Stimulated activated CD8-positive, alpha-beta memory T cell treated with anti-CD3 and anti-CD28 coated beads, Interleukin-2, amount 100 ng/mL, for 1 hour (primary cell): ENCODE results near the gene POLR3E.
A peak's percentile ranks its signal among the peaks of the same experiment; 100 is the strongest.
"Not testable (repeated sequence)": the region's sequence is repeated elsewhere in the genome, so short reads cannot be mapped to it uniquely, and the experiment has no call there.

Source experiments
- DNase-seq, 2 donors: peaks; one replicate each; pipeline ENCODE4 v3.0.0-alpha.2; 2020; ENCODE audit warnings: low read depth in 2 of 2

POLR3E gene

DNA sequence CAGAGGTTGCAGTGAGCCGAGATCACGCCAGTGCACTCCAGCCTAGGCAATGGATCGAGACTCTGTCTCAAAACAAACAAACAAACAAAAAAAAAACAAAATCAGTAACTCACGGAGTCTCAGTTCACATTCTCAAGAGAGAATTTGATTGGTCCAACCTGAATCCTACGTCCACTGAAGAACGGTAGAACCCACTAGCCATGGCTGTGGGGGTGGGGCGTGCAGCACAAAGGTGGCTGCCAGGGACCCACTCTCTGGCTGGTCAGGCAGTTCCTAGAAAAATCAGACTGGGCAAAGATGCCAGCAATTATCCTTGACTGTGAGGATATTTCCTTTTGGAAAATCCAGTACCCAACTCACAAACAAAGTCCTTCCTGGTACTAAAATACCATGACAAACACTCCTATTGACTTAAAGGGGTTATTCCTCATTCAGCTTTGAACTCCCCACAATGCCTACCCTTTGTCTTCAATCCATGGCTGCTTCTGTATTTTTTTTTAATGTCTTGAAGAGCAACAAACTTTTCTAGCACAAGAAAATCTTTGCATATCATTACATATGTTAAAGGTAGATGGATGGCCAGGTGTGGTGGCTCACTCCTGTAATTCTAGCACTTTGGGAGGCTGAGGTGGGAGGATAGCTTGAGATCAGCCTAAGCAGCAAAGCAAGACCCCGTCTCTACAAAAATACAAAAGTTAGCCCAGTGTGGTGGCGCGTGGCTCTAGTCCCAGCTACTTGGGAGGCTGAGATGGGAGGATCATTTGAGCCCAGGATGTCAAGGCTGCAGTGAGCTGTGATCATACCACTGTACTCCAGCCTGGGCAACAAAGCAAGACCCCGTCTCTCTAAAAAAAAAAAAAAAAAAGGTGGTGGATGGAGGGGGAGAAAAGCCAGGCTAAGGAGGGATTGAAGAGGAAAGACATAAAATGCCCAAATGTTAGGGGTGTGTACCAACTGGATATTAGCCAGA lies 3.8 kb upstream of the POLR3E start:
- no peak for DNase-seq

DNA sequence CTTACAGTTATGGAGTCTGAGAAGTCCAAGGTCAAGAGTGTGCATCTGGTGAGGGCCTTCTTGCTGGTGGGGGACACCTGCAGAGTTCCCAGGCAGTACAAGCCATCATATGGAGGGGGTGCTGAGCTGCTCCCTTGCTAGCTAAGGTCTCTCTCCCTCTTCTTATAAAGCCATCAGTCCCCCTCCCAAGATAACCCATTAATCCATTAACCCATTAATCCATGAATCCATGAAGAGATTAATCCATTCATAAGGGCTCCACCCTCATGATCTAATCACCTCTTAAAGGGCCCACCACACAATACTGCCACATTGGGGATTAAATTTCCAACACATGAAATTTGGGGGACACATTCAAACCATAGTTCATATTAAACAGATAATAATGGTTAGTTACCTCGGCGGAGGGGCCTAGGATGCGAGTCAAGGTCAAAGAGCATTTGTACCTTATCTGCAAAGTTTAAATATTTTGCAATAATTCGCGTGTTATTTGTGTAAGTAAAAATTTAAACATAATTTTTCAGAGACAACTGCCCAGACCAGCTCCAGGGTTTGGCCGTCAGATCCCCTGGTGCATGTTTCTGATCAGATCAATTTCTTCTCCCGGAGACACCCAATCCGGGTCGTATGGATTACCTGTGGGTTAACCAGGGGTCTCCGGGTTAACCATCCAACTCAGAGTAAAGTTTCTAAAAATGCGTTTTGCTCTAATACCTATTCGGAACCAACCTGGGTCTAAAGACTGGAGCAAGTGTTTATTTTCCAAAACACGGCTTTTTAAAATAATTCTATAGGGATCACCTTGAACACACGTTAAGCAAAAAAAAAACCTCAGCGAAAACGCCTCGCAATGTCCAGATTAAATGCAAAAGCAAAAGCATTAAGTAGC lies 740 bp upstream of the POLR3E start:
- DNase-seq: no peak

DNA sequence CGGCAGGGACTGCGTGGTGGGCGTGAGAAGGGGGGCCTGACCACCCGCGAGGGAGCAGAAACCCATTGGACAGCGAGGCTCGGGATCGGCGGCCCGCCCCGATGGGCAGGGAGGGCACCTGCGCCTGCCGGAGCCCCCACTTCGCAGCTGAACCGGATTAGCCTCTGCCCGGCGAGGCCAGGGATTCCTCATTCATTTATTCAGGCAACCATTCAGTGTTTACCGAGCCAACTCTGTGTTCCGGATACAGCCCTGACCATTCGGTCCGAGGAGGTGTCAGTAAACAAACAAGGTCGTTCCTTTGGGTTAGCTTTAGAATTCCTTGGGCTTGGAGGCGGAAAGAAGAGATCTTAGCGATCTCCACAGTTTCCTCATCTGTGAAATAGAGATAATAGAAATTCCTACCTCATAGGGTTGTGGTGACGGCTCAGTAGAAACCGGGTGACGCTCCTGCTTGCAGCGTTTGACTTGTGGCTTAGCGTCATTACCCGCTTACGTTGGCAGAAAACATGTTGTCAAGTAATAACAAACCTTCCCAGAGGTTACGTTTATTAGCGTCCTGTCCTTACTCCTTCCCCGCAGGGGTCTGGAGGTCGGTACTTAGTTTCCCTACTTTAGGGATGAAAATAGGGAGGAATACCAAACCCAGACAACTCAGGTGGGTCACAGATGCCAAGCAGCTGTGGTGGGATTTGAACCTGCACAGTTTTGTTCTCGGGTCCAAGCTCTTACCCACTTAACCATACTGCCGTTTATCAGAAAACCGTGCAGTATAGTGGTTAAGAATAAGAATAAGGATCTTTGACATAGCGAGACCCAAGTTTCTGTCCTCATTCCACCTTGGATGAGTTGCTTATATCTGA lies 893 bp downstream of the POLR3E start:
- peak; percentile 31 to 46 for DNase-seq

DNA sequence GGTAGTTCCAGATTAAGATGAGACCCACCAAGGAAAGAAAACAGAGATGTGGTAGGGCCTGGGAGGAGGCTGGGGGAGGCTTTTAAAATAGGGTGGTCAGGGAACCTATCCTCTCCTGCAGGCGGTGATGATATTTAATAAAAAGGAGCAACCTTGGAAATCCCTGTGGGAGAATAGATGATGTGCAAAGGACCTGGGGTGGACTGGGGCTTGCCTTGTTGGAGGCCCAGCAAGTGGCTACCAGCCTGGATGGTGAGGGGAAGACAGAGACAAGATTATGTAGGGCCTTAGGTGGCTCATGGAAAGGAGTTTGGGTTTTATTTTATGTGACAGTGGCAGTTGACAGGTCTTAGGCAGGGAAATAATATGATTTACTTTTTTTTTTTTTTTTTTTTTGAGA lies 1.8 kb downstream of the POLR3E start:
- DNase-seq: no peak

- peak in 1 of 2 donors; percentile 9 for DNase-seq
Measured at GRCh38 chr16:22300427-22301071, 3.3 kb downstream of the POLR3E start.

GRCh38 chr16:22301423-22301822 lies 4.2 kb downstream of the POLR3E start:
- not testable (repeated sequence) for DNase-seq

GRCh38 chr16:22302776-22303363 lies 5.7 kb downstream of the POLR3E start:
- no peak for DNase-seq

- DNase-seq: no peak
Measured at GRCh38 chr16:22304411-22304810, 7.2 kb downstream of the POLR3E start.

DNA sequence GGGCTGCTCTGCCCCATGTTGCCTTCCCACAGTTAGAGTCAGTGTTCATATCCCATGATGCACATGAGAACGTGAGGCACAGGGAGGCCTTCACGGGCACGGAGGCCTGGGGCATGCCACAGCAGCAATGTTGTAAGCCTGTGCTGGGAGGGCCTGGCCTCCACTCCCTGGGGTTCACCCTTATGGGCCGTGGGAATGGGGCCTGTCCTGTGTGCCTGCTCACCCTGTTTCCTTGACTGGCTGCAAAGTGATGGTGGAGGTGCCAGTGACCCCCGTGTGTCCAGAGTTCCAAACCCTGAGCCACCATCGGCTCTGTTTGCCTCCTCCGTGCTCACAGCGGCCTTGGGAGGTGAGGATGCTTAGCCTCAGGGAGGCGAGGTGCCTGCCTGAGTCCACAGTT lies 9.6 kb downstream of the POLR3E start:
- DNase-seq: no peak

GRCh38 chr16:22307838-22308237 lies 10.6 kb downstream of the POLR3E start:
- no peak for DNase-seq

DNA sequence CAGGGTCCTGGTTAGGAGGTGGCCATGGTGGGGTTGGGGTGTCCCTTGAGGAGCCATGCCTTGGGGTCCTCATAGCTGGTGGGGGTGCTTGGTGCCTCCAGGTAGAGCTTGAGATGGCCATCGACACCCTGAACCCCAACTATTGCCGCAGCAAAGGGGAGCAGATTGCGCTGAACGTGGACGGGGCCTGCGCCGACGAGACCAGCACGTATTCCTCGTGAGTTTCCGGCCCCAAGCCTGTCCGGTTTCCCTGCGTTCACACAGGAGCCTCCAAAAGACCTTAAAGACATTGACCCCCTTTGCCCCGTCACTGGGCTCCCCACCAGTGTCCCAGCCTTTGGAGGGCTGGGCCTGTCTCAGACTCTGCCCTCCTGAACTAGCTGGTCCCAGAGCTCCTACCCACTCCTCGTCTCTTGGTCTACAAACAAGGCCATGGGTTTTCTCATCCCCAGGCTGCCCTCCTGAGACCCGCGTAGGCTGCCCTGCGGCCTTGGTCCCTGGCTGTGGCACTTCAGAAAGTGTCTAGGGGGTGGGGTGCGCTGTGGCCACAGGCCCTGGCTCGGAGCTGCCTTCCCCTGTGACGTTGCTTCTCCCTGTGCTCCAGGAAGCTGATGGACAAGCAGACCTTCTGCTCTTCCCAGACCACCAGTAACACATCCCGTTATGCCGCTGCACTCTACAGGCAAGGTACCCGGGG lies 11.8 kb downstream of the POLR3E start:
- no peak for DNase-seq

DNA sequence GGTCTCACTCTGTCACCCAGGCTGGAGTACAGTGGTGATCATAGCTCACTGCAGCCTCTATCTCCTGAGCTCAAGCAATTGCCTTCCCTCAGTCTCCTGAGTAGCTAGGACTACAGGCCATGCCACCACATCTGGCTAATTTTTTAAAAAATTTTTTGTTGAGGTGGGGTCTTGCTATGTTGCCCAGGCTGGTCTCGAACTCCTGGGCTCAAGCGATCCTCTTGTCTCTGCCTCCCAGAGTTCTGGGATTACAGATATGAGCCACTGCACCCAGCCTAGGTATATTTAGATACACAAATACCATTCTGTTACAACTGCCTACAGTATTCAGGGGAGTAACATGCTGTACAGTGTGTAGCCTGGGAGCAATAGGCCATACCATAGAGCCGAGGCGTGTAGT lies 14.3 kb downstream of the POLR3E start:
- DNase-seq: no peak

DNA sequence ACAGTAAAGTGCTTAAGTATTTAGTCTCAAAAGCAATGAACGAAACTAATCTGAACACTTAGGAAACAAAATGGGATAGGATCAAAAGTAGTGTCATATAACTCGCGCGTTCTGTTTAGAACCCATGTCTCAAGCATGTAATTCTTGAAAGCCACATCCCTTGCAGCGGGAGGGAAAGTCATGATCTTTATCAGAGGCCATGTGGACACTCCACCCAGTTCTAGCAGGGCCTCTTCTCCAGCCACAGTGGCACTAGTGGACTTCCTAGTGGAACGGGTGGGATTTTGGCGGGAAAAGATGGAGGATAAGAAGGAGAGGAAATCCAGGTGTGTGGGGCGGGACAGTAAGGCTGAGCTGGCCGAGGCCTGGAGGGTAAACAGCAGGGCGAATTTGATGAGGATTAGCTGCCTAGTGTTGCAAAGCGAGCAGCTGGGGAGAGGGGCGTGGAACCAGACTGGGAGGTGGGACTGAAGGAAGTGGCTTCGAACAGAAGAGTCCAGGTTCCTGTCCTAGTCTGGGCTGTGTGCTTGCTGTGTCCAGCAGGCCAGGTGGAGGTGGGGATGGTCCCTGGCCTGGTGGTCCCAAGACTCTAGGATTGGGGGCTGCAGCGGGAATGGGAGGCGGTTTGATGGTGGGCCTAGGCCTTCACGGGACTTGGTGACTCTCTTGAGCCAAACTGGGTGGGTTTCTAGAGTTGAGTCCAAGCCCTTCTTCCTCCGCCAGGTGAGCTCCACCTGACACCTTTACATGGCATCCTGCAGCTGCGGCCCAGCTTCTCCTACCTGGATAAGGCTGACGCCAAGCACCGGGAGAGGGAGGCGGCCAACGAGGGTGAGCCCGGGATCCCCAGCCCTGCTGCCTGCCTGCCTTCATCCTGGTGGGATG lies 15.9 kb downstream of the POLR3E start:
- DNase-seq: no peak

- no peak for DNase-seq
Measured at GRCh38 chr16:22313876-22314470, 16.8 kb downstream of the POLR3E start.

DNA sequence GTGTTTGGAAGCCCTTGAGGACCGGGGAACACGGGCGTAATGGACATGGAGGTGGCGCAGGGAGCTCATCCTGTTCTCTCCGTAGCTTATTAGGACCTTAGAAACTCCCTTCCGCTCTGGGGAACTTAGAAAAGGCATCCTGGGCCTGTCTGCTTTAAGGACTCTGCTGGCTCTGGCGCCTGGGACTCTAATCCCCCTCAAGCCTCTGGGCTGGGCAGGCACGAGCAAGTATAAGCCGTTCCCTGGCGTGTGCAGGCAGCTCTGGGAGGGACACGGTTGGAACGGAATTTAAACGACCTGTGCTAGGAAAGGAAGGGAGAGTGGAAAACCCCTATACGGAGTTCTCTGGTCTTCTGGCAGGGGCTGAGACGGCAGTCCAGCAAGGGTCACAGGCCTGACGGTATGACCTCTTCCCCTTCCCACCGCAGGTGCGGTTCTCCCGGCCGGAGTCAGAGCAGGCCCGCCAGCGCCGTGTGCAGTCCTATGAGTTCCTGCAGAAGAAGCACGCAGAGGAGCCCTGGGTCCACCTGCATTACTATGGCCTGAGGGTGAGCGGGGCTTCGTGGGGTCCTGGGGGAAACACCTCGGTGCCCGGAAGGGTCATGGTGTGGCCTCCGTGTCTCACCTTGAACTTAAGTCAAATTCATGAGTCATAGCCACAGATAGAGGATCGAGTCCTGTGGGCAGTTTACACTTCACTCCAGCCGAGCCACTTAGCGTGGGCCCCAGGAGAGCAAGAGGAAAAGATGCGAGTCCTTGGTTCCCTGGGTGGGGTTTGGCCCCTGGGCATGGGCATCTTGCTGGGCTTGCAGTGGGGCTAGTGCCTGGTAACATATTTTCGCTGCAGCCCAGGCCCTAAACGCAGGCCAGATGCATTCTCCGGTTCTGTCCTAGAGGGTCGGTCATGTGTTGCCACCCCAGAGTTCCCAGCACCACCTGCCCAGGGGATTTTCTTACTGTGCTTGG lies 17.7 kb downstream of the POLR3E start:
- DNase-seq: no peak

- no peak for DNase-seq
Measured at GRCh38 chr16:22315979-22316378, 18.8 kb downstream of the POLR3E start.

DNA sequence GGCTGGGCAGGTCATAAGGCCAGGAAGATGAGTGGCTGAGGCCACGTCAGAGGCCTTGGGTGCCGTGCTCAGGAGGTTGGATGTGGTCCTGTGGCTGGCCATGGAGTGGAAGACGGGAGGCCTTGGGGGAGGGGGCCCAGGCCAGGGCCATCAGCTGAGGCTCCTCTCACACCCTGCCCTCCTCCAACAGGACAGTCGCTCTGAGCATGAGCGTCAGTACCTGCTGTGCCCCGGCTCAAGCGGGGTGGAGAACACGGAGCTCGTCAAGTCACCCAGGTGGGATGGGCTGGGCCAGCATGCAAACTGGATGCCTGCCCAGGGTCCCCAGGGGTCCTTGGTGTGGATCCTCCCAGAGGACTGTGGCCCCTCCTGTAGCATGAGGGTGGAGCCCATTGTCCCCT lies 19.2 kb downstream of the POLR3E start:
- DNase-seq: no peak
